H1 (cell line): Measurements from ENCODE around the gene NAP1L1. TPM values are rescaled to one million over a fixed set of nuclear protein-coding genes. Genes with fewer than 3 reads are reported as not detected.
A peak's percentile ranks its signal among the peaks of the same experiment; 100 is the strongest.

ENCODE experiments used
- BACH1 ChIP-seq: IDR thresholded peaks from 2 replicates; pipeline ENCODE4 v1.6.1; 2012; ENCODE audit warnings: low read length, improper control_type of control experiment
- BCL11A ChIP-seq, 2 experiments: IDR thresholded peaks; one replicate each; pipeline ENCODE4 v1.6.1; 2011; ENCODE audit warnings: low read depth in 2 of 2, low read length in 2 of 2, mild to moderate bottlenecking in 2 of 2
- CBX5 ChIP-seq: fragments of 300-800, 300-1000 bp; sonication (generic); IDR thresholded peaks from 2 replicates; pipeline ENCODE4 v1.7.1; 2016; ENCODE audit warnings: antibody characterized with exemption, low read length, low read depth
- CBX8 ChIP-seq: fragments of 300-800, 300-1000 bp; sonication (generic); IDR thresholded peaks from 2 replicates; pipeline ENCODE4 v1.7.1; 2016; ENCODE audit warnings: low read depth, low read length, borderline replicate concordance
- CHD1 ChIP-seq: IDR thresholded peaks from 2 replicates; pipeline ENCODE4 v1.6.1; 2012; ENCODE audit warnings: low read depth, low read length, improper control_type of control experiment
- CREB1 ChIP-seq: IDR thresholded peaks from 2 replicates; pipeline ENCODE4 v1.6.1; 2012; ENCODE audit warnings: inconsistent platforms
- FOSL1 ChIP-seq: IDR thresholded peaks from 2 replicates; pipeline ENCODE4 v1.6.1; 2011; ENCODE audit warnings: mild to moderate bottlenecking, low read depth, low read length, moderate library complexity; ENCODE audit not compliant: insufficient read depth
- GTF2F1 ChIP-seq: IDR thresholded peaks from 2 replicates; pipeline ENCODE4 v1.6.1; 2012; ENCODE audit warnings: low read depth, low read length, improper control_type of control experiment, borderline replicate concordance
- HDAC2 ChIP-seq, 2 experiments: fragments of 300-600 bp in 1 of 2; sonication (generic) in 1 of 2; IDR thresholded peaks; 2 replicates each; pipeline ENCODE4 v1.6.1; 2011 to 2012; ENCODE audit warnings: low read depth in 2 of 2, low read length in 2 of 2, mild to moderate bottlenecking in 2 of 2, moderate library complexity in 2 of 2, borderline replicate concordance in 1 of 2, inconsistent platforms in 1 of 2
- KDM4A ChIP-seq: IDR thresholded peaks from one replicate; pipeline ENCODE4 v1.7.1; 2012; ENCODE audit warnings: low read depth, mild to moderate bottlenecking, moderate library complexity, low read length, inconsistent platforms; ENCODE audit not compliant: severe bottlenecking
- PHF8 ChIP-seq: fragments of 200-600 bp; sonication (generic); conservative IDR thresholded peaks from 2 replicates; pipeline ENCODE4 v1.7.1; 2012; ENCODE audit warnings: low read depth, mild to moderate bottlenecking, inconsistent platforms, low read length, moderate library complexity
- POLR2A ChIP-seq, 2 experiments: IDR thresholded peaks; 1 replicate in 1 of 2; 2 replicates in 1 of 2; pipeline ENCODE4 v1.6.1; 2011; ENCODE audit warnings: low read depth in 2 of 2, low read length in 2 of 2, mild to moderate bottlenecking in 2 of 2; ENCODE audit errors: control extremely low read depth in 1 of 2
- POLR2AphosphoS5 ChIP-seq: IDR thresholded peaks from 2 replicates; pipeline ENCODE4 v1.6.1; 2011; ENCODE audit warnings: low read depth, low read length
- RBBP5 ChIP-seq: IDR thresholded peaks from 2 replicates; pipeline ENCODE4 v1.7.1; 2012; ENCODE audit warnings: low read depth, mild to moderate bottlenecking, inconsistent platforms, low read length, moderate library complexity, borderline replicate concordance
- RNF2 ChIP-seq: fragments of 200-900, 300-1000 bp; sonication (generic); IDR thresholded peaks from 2 replicates; pipeline ENCODE4 v1.7.1; 2016; ENCODE audit warnings: borderline replicate concordance, low read depth, mild to moderate bottlenecking, antibody characterized with exemption, low read length; ENCODE audit not compliant: poor library complexity, severe bottlenecking; ENCODE audit errors: missing control alignments
- SAP30 ChIP-seq: fragments of 300-600 bp; sonication (generic); IDR thresholded peaks from 2 replicates; pipeline ENCODE4 v1.7.1; 2012; ENCODE audit warnings: low read length, moderate library complexity, mild to moderate bottlenecking, inconsistent platforms; ENCODE audit not compliant: insufficient read depth, insufficient replicate concordance
- SP4 ChIP-seq: IDR thresholded peaks from 2 replicates; pipeline ENCODE4 v1.6.1; 2012; ENCODE audit warnings: low read length, inconsistent platforms
- TAF1 ChIP-seq: IDR thresholded peaks from 2 replicates; pipeline ENCODE4 v1.6.1; 2011; ENCODE audit warnings: mild to moderate bottlenecking, low read depth, low read length
- TAF7 ChIP-seq: optimal IDR thresholded peaks from 2 replicates; pipeline ENCODE3; 2011; ENCODE audit warnings: low read depth, mild to moderate bottlenecking, inconsistent platforms, low read length, moderate library complexity, borderline replicate concordance
- TBP ChIP-seq: IDR thresholded peaks from 2 replicates; pipeline ENCODE4 v1.6.1; 2011; ENCODE audit warnings: low read depth, low read length, improper control_type of control experiment
- TEAD4 ChIP-seq: IDR thresholded peaks from 2 replicates; pipeline ENCODE4 v1.6.1; 2012; ENCODE audit warnings: low read depth, low read length, inconsistent platforms, mixed read lengths
- USF2 ChIP-seq: IDR thresholded peaks from 2 replicates; pipeline ENCODE4 v1.6.1; 2011; ENCODE audit warnings: low read length, improper control_type of control experiment
- polyA plus RNA-seq, 7 experiments: library from polyadenylated mRNA; depleted of rRNA in 3 of 7; stranded (reverse) in 5 of 7; unstranded in 2 of 7; fragments of >200 nt in 5 of 7; fragments of 200-250 nt in 2 of 7; gene quantifications; 1 replicate in 5 of 7; 2 replicates in 1 of 7; 4 replicates in 1 of 7; pipeline versions ENCODE4 v1.2.1 to v1.2.3, GENCODE V29; 2011 to 2013; ENCODE audit warnings: missing spikeins in 2 of 7, mixed read lengths in 2 of 7
- total RNA-seq: library from RNA; stranded (reverse); fragmentation: NEBNext Ultra II Directional; extraction: Animal tissue kit (Norgen Biotek cat#: 25700); gene quantifications from 2 replicates; pipeline ENCODE4 v1.2.1, GENCODE V29; 2021

Gene NAP1L1
- total and polyA plus RNA-seq, 2 of the 8 experiments (the other 6 are each of a cell fraction or from before 2014, with no cell fraction given), result 202 to 1,159 TPM

DNA sequence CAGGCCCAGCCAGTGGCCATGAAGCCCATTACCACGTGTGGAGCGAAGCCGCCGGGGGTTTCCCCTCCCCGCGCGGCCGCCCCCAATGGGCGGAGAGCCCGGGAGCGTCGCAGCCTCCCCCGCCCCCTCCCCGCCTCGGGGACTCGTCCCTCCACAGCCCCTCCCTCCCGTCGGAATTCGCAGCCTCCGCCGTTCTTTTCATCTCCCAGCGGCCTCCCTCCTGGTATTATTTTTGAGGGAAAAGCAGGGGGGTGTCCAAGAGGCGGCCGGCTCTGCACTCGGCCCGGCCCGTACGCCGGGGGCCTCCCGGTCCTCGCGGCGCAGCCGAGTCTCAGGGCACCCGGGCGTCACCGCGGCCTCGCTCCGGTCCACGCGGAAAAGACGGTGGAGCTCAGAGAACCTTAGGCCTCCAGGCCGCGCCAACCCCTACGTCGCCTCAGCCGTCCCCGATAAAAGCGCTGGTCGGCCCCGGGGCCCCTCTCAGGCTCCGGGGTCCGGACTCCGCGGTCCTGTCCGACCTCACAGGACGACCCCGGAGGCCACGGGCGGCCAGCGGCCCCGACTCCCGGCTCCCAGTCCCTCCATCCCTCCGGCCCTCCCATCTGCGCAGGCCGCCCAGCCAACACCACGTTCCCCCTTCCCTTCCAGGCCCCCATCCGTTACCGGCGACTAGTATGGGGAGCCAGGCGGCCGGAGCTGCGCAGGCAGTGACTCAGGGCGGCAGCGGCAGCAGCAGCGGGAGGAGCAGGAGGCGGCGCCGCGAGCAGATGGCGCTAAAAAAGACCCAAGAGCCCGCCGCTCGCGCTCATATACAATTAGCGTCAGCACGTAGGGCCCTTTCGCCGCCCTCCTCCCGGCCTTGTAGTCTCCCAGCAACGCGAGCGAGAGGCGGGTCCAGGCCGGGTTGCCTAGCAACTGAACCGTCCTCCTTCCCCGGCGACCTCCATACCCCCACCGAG, at the start of gene NAP1L1 (continued):
- peak; percentile 59 for TF ChIP-seq KDM4A
- no peak for TF ChIP-seq CBX8
- TF ChIP-seq USF2, result 0 out of 2 replicates have a peak, but pooled peaks have one; percentile 35
- TF ChIP-seq SAP30, result no peak
- peak; percentile 86 for TF ChIP-seq POLR2AphosphoS5
- TF ChIP-seq HDAC2 (IDR thresholded peaks at IDR 0.05; ENCODE audit: borderline replicate concordance in 1 of 2, low read depth in 2 of 2, low read length in 2 of 2), result peak in 1 of 2 experiments; percentile 5; a peak in 1 of 4 replicates
- peak; percentile 95 for TF ChIP-seq TAF1
- TF ChIP-seq BACH1, result peak; percentile 42; the same call in 1 of the 2 replicates
- TF ChIP-seq PHF8, result peak; percentile 94
- peak; percentile 94 for TF ChIP-seq TBP
- 0 out of 2 replicates have a peak, but pooled peaks have one; percentile 28 for TF ChIP-seq SP4
- no peak for TF ChIP-seq RNF2
- peak; percentile 45; the same call in 1 of the 2 replicates for TF ChIP-seq CREB1
- no peak for TF ChIP-seq BCL11A (IDR thresholded peaks at IDR 0.05; ENCODE audit: low read depth in 2 of 2, low read length in 2 of 2)
- TF ChIP-seq CBX5, result no peak
- TF ChIP-seq GTF2F1, result peak; percentile 66
- no peak for TF ChIP-seq CHD1
- peak; percentile 79 for TF ChIP-seq TAF7
- no peak; the same call in 1 of the 2 replicates for TF ChIP-seq RBBP5
- TF ChIP-seq FOSL1, result no peak
- peak; percentile 89 to 94 for TF ChIP-seq POLR2A (IDR thresholded peaks at IDR 0.05; ENCODE audit: control extremely low read depth in 1 of 2, low read depth in 2 of 2, low read length in 2 of 2)
- peak; percentile 93 for TF ChIP-seq TEAD4
